GM12878 (cell line): ENCODE data around the gene B3GNT2. TPM values are rescaled to one million over a fixed set of nuclear protein-coding genes. Genes with fewer than 3 reads are reported as not detected.
A peak's percentile ranks its signal among the peaks of the same experiment; 100 is the strongest.

Experiments
- ATF7 ChIP-seq: fragments of 450-650 bp; IDR thresholded peaks from 2 replicates; pipeline ENCODE4 v1.6.1; 2016; ENCODE audit warnings: low read depth, mild to moderate bottlenecking
- CHD2 ChIP-seq: IDR thresholded peaks from 2 replicates; pipeline ENCODE4 v1.6.1; 2011; ENCODE audit warnings: low read depth, low read length, improper control_type of control experiment, borderline replicate concordance
- DPF2 ChIP-seq: fragments of 450-650 bp; IDR thresholded peaks from 2 replicates; pipeline ENCODE4 v1.6.1; 2017; ENCODE audit warnings: mild to moderate bottlenecking
- E2F4 ChIP-seq: IDR thresholded peaks from 2 replicates; pipeline ENCODE4 v1.6.1; 2012; ENCODE audit warnings: low read depth, low read length, improper control_type of control experiment
- IKZF2 ChIP-seq, 2 experiments: fragments of 450-650 bp; IDR thresholded peaks; 2 replicates each; pipeline ENCODE4 v1.6.1; 2017; ENCODE audit warnings: mild to moderate bottlenecking in 2 of 2, moderate library complexity in 2 of 2
- IRF4 ChIP-seq: IDR thresholded peaks from 2 replicates; pipeline ENCODE4 v1.6.1; 2011; ENCODE audit warnings: low read depth, low read length
- JUND ChIP-seq: IDR thresholded peaks from 2 replicates; pipeline ENCODE4 v1.6.1; 2012; ENCODE audit warnings: low read depth, mild to moderate bottlenecking, low read length, improper control_type of control experiment, moderate library complexity
- NFYB ChIP-seq: IDR thresholded peaks from 2 replicates; pipeline ENCODE4 v1.6.1; 2011; ENCODE audit warnings: low read depth, mild to moderate bottlenecking, low read length, improper control_type of control experiment, moderate library complexity; ENCODE audit not compliant: insufficient read depth
- NR2C1 ChIP-seq: fragments of 450-650 bp; IDR thresholded peaks from 2 replicates; pipeline ENCODE4 v1.6.1; 2017; ENCODE audit warnings: antibody characterized with exemption, mild to moderate bottlenecking, moderate library complexity
- PAX8 ChIP-seq: fragments of 450-650 bp; IDR thresholded peaks from 2 replicates; pipeline ENCODE4 v1.6.1; 2017; ENCODE audit warnings: mild to moderate bottlenecking, moderate library complexity
- RB1 ChIP-seq: fragments of 450-650 bp; formaldehyde crosslinking; IDR thresholded peaks from 2 replicates; pipeline ENCODE4 v1.6.1; 2017; ENCODE audit warnings: mild to moderate bottlenecking, borderline replicate concordance
- RBBP5 ChIP-seq: fragments of 200-600 bp; sonication (generic); conservative IDR thresholded peaks from 2 replicates; pipeline ENCODE4 v1.6.1; 2016
- RELB ChIP-seq: fragments of 450-650 bp; IDR thresholded peaks from 2 replicates; pipeline ENCODE4 v1.6.1; 2017; ENCODE audit warnings: low read depth, mild to moderate bottlenecking, moderate library complexity
- RUNX3 ChIP-seq: IDR thresholded peaks from 2 replicates; pipeline ENCODE4 v1.6.1; 2012; ENCODE audit warnings: low read length, inconsistent platforms
- SIX5 ChIP-seq: IDR thresholded peaks from 2 replicates; pipeline ENCODE4 v1.6.1; 2011; ENCODE audit warnings: mild to moderate bottlenecking, low read depth, low read length, moderate library complexity; ENCODE audit not compliant: severe bottlenecking
- SREBF1 ChIP-seq: IDR thresholded peaks from 2 replicates; pipeline ENCODE4 v1.6.1; 2012; ENCODE audit warnings: mild to moderate bottlenecking, low read length
- TCF3 ChIP-seq: IDR thresholded peaks from 2 replicates; pipeline ENCODE4 v1.6.1; 2012; ENCODE audit warnings: low read depth, mild to moderate bottlenecking, low read length, borderline replicate concordance; ENCODE audit not compliant: insufficient read depth
- WRNIP1 ChIP-seq: IDR thresholded peaks from 2 replicates; pipeline ENCODE4 v1.6.1; 2011; ENCODE audit warnings: low read depth, low read length, improper control_type of control experiment, borderline replicate concordance
- ZBED1 ChIP-seq: IDR thresholded peaks from 2 replicates; pipeline ENCODE4 v1.6.1; 2016; ENCODE audit warnings: borderline replicate concordance
- ZNF24 ChIP-seq: fragments of 450-650 bp; IDR thresholded peaks from 2 replicates; pipeline ENCODE4 v1.6.1; 2017; ENCODE audit warnings: antibody characterized with exemption, mild to moderate bottlenecking
- ZNF592 ChIP-seq: fragments of 450-650 bp; IDR thresholded peaks from 2 replicates; pipeline ENCODE4 v1.6.1; 2017; ENCODE audit warnings: mild to moderate bottlenecking, moderate library complexity
- polyA plus RNA-seq, 11 experiments: library from polyadenylated mRNA; depleted of rRNA in 4 of 11; unstranded in 6 of 11; stranded (reverse) in 5 of 11; fragments of >200 nt; fragmentation: Nextera tagmentation in 4 of 11; fragmentation: Illumina TruSeq in 1 of 11; extraction: Ambion mirVana in 4 of 11; extraction: Trizol in 1 of 11; gene quantifications; 1 replicate in 1 of 11; 2 replicates in 10 of 11; pipeline versions ENCODE4 v1.2.1 to v1.2.3, GENCODE V29; 2011 to 2016; ENCODE audit warnings: inconsistent platforms in 2 of 11, missing spikeins in 2 of 11, low read depth in 1 of 11
- total RNA-seq, 4 experiments: library from RNA; depleted of rRNA in 3 of 4; stranded (reverse); fragments of >200 nt in 3 of 4; fragmentation: Illumina TruSeq in 1 of 4; extraction: Trizol in 1 of 4; gene quantifications; 2 replicates each; pipeline versions ENCODE4 v1.2.1 to v1.2.3, GENCODE V29; 2013 to 2021
- TF ChIP-seq, protein P1 (sequence below): fragments of 450-650 bp; IDR thresholded peaks from 2 replicates; pipeline ENCODE4 v1.6.1; 2016; ENCODE audit warnings: mild to moderate bottlenecking

The B3GNT2 gene
- total and polyA plus RNA-seq, 10 of the 15 experiments (the other 5 are each of a cell fraction or from before 2014, with no cell fraction given) = 19.7 to 103 (median 76.3) TPM

GRCh38 chr2:62202019-62202722 lies 6.3 kb downstream of the B3GNT2 start (continued):
- TF ChIP-seq SIX5 (no peak), ZBED1 (no peak), TCF3 (no peak), NFYB (no peak), RELB (peak; percentile 43; the same call in 1 of the 2 replicates), ZNF24 (no peak), NR2C1 (no peak), SREBF1 (no peak), JUND (no peak), ATF7 (peak; percentile 71), IKZF2 (IDR thresholded peaks at IDR 0.05) (peak in 1 of 2 experiments; percentile 59; a peak in 2 of 4 replicates), RBBP5 (no peak), WRNIP1 (0 out of 2 replicates have a peak, but pooled peaks have one; percentile 82), DPF2 (no peak), E2F4 (no peak), ZNF592 (no peak), IRF4 (0 out of 2 replicates have a peak, but pooled peaks have one; percentile 55), CHD2 (0 out of 2 replicates have a peak, but pooled peaks have one; percentile 27), PAX8 (no peak), RUNX3 (peak; percentile 98), RB1 (no peak)
- TF ChIP-seq, protein P1, sequence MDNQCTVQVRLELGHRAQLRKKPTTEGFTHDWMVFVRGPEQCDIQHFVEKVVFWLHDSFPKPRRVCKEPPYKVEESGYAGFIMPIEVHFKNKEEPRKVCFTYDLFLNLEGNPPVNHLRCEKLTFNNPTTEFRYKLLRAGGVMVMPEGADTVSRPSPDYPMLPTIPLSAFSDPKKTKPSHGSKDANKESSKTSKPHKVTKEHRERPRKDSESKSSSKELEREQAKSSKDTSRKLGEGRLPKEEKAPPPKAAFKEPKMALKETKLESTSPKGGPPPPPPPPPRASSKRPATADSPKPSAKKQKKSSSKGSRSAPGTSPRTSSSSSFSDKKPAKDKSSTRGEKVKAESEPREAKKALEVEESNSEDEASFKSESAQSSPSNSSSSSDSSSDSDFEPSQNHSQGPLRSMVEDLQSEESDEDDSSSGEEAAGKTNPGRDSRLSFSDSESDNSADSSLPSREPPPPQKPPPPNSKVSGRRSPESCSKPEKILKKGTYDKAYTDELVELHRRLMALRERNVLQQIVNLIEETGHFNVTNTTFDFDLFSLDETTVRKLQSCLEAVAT = peak; percentile 88
